WERI-Rb-1 (cell line): ENCODE data around the gene GOPC.

Source experiments
- DNase-seq: peaks from one replicate; pipeline ENCODE4 v3.0.0-alpha.2; 2020
- H3K27ac ChIP-seq: fragments of 250-450 bp; sonication (Bioruptor Pico); 2 replicates; pipeline ENCODE4 v1.5.1; 2020; ENCODE audit warnings: mild to moderate bottlenecking, moderate library complexity
- H3K27me3 ChIP-seq: fragments of 250-450 bp; sonication (Bioruptor Pico); 2 replicates; pipeline ENCODE4 v1.5.1; 2021; ENCODE audit warnings: mild to moderate bottlenecking, low read depth, moderate library complexity; ENCODE audit not compliant: insufficient read depth, severe bottlenecking
- H3K36me3 ChIP-seq: fragments of 250-450 bp; sonication (Bioruptor Pico); 2 replicates; pipeline ENCODE4 v1.5.1; 2020; ENCODE audit warnings: mild to moderate bottlenecking, moderate library complexity
- H3K4me3 ChIP-seq: 2 replicates; pipeline ENCODE4 v1.5.1; 2011; ENCODE audit warnings: low read depth, mild to moderate bottlenecking, control low read depth, low read length
- H3K9me3 ChIP-seq: fragments of 250-450 bp; sonication (Bioruptor Pico); 2 replicates; pipeline ENCODE4 v1.5.1; 2021; ENCODE audit warnings: mild to moderate bottlenecking, moderate library complexity; ENCODE audit not compliant: severe bottlenecking
- TF ChIP-seq, protein P1 (sequence below): IDR thresholded peaks from 2 replicates; pipeline ENCODE4 v1.5.1; 2011; ENCODE audit warnings: low read depth, mild to moderate bottlenecking, control low read depth, inconsistent platforms, low read length

GOPC gene

DNA sequence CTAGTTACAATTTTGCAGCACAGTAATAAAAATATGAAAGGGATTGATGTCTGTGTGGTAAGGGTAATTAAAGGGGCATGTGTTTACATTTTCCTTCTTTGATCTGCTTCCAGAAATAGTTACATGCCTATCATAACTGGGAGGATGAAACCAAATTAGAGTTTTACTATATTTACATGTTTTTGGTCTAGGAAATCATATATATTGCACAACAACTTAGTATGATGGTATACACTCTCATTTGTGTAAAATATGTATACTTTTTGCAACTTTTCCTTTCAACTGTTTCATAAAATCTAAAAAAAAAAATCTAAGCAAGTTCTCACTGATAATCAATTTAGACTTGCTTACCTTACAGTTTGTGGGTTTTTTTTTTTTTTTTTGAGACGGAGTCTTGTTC is 87.7 kb downstream of the GOPC start:
- no peaks in the 10 kb centered on the region for H3K9me3 ChIP-seq
- TF ChIP-seq, protein P1, sequence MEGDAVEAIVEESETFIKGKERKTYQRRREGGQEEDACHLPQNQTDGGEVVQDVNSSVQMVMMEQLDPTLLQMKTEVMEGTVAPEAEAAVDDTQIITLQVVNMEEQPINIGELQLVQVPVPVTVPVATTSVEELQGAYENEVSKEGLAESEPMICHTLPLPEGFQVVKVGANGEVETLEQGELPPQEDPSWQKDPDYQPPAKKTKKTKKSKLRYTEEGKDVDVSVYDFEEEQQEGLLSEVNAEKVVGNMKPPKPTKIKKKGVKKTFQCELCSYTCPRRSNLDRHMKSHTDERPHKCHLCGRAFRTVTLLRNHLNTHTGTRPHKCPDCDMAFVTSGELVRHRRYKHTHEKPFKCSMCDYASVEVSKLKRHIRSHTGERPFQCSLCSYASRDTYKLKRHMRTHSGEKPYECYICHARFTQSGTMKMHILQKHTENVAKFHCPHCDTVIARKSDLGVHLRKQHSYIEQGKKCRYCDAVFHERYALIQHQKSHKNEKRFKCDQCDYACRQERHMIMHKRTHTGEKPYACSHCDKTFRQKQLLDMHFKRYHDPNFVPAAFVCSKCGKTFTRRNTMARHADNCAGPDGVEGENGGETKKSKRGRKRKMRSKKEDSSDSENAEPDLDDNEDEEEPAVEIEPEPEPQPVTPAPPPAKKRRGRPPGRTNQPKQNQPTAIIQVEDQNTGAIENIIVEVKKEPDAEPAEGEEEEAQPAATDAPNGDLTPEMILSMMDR = no peak
- H3K4me3 ChIP-seq = no peak overlapping the region
- no peak overlapping the region for H3K27ac ChIP-seq
- H3K36me3 ChIP-seq = no peaks in the 10 kb centered on the region
- no peak for DNase-seq
- H3K27me3 ChIP-seq = no peaks in the 10 kb centered on the region

DNA sequence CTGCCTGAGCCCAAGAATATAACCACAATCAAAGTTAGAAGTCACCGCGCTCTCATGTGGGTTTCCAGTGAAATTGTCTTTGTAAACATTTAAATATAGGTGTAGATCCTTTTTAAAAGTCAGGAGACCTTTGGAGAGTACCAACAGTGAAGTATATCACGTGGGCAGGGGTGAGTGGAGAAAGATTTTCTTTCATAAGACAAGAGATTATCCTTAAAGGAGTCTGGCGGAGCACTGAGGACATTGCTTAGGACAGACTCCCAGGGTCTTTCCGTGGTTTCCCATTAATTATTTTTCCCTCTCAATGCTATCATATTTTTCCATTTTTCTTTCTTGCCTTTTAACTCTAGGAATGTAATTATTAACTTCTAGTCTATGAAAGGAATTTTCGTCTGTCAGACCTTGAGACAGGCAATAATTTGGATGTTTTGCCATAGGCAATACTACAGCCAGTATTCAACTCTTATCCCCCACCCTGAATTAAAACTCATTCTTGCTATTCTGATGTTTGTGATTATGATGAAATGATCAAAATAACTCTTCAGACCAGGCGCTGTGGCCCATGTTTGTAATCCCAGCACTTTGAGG is 88.4 kb downstream of the GOPC start:
- TF ChIP-seq, protein P1 = no peak
- DNase-seq = no peak

DNA sequence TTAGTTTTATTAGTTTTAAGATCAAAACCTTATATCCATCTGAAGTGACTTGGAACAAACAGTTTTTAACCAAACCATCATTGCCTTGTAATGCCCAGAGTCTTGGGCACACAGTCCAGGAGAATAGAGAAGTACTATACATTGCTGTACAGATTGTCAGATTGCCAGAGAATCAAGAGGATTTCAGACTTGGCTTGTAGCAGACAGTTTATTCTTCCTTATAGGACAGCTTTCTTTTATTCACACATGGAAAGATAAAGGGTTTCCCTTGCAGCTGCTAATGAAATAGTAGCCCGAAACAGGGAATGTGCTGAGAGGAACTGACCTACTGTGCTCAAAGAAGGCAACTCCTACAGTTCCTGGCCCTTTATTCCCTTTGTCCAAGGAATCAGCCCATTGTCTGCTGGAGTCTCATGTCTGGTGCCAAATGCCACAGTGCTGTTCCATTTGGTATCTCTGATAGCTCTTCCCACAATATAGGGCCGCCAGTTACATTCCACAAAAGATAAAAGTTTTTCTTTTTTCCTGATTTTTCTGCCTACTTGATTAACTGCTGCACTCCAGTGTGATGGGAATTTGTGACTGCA is 89.2 kb downstream of the GOPC start:
- Histone ChIP-seq H3K9me3 (no peaks in the 10 kb centered on the region), H3K27ac (no peak overlapping the region), H3K4me3 (no peak overlapping the region), H3K36me3 (no peaks in the 10 kb centered on the region), H3K27me3 (no peaks in the 10 kb centered on the region)
- TF ChIP-seq, protein P1 = no peak
- DNase-seq = no peak

More for the DNA sequence above, 88.4 kb downstream of the GOPC start:
- no peak overlapping the region for H3K4me3 ChIP-seq
- no peak overlapping the region for H3K27ac ChIP-seq
- H3K27me3 ChIP-seq = no peaks in the 10 kb centered on the region
- H3K9me3 ChIP-seq = no peaks in the 10 kb centered on the region
- no peaks in the 10 kb centered on the region for H3K36me3 ChIP-seq

DNA sequence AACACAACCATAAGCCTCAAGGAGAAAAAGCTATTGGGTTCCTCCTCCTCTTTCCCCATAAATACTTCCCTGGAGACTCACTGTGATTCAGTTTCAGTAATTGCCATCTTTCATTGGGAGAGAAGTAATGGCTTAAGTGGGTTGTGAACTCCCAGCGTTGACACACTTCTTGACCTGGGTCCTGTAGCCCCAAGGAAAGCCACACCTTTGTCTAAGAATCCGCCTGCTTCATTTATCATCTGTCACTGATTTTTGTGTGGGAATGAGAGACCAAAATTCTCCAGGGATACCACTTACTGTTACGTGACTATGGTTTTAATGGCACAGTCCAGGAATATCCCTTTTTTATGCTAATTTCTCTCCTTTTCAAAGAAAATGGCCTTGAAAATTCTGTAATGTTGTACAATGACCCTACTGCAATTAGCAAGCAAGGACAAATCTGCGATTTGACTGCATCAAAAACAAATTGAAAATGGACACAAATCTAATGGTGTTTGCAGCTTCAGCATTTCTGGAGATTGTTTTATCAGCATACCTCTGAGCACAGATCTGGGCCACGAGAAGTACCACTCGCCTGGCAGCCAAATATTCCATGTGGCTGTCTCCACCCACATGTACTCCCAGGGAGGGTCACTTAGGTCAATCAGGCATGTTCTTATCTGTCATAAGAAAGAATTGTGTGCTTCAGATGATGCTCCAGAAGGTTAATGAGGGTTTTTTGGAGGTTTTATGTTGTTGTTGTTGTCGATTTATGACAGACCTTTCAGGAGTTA is 90.1 kb downstream of the GOPC start:
- H3K27me3 ChIP-seq = no peaks in the 10 kb centered on the region
- TF ChIP-seq, protein P1 = no peak

More for the DNA sequence above, 90.1 kb downstream of the GOPC start:
- DNase-seq = no peak
- no peak overlapping the region for H3K27ac ChIP-seq
- H3K9me3 ChIP-seq = no peaks in the 10 kb centered on the region
- no peak overlapping the region for H3K4me3 ChIP-seq
- H3K36me3 ChIP-seq = no peaks in the 10 kb centered on the region
